WTC11 (cell line): ENCODE measurements around the gene ASCC1. TPM values are rescaled to one million over a fixed set of nuclear protein-coding genes. Genes with fewer than 3 reads are reported as not detected.

Experiments used
- ATAC-seq: fragments of 200-7000 bp; cut with Tn5 transposase; 2 replicates; pipeline ENCODE4 v1.10.0; 2021; ENCODE audit warnings: mild to moderate bottlenecking, moderate library complexity
- CTCF ChIA-PET: fragments of 300-600 bp; sonication (Branson Sonifier 250); formaldehyde crosslinking; loops from one replicate; lab custom pipeline; 2021; ENCODE audit warnings: antibody characterized with exemption; lab: Charles Lee
- POLR2A ChIA-PET: fragments of 350-600 bp; sonication (Branson Sonifier 250); formaldehyde crosslinking; loops from one replicate; lab custom pipeline; 2021; ENCODE audit warnings: antibody characterized with exemption; lab: Charles Lee
- DNase-seq: peaks from one replicate; pipeline ENCODE4 v3.0.0; 2021; ENCODE audit warnings: low spot score
- H3K27ac Mint-ChIP-seq: 2 replicates; pipeline ENCODE4 v1.8.0; 2021; ENCODE audit warnings: mixed read lengths
- H3K27me3 Mint-ChIP-seq: 2 replicates; pipeline ENCODE4 v1.8.0; 2021; ENCODE audit warnings: low read depth, mild to moderate bottlenecking, moderate library complexity, mixed read lengths
- H3K36me3 Mint-ChIP-seq: 2 replicates; pipeline ENCODE4 v1.8.0; 2021; ENCODE audit warnings: mixed read lengths
- H3K4me1 Mint-ChIP-seq: 2 replicates; pipeline ENCODE4 v1.8.0; 2022; ENCODE audit warnings: mixed read lengths
- H3K4me3 Mint-ChIP-seq: 2 replicates; pipeline ENCODE4 v1.8.0; 2021; ENCODE audit warnings: mild to moderate bottlenecking, moderate library complexity, mixed read lengths
- H3K9me3 Mint-ChIP-seq: 2 replicates; pipeline ENCODE4 v1.8.0; 2021; ENCODE audit warnings: mixed read lengths
- E2F1 ChIP-seq: sonication (generic); formaldehyde crosslinking; IDR thresholded peaks from 2 replicates; pipeline ENCODE4 v1.8.0; 2022; ENCODE audit warnings: mild to moderate bottlenecking, missing genetic modification reagents
- ESRRA ChIP-seq: sonication (generic); formaldehyde crosslinking; IDR thresholded peaks from 2 replicates; pipeline ENCODE4 v1.8.1; 2022; ENCODE audit warnings: mild to moderate bottlenecking, missing genetic modification reagents, borderline replicate concordance
- GABPB1 ChIP-seq: sonication (generic); formaldehyde crosslinking; IDR thresholded peaks from 2 replicates; pipeline ENCODE4 v1.8.1; 2023; ENCODE audit warnings: mild to moderate bottlenecking, missing genetic modification reagents
- HMGA2 ChIP-seq: fragments of 250-450 bp; sonication (Bioruptor Pico); IDR thresholded peaks from 2 replicates; pipeline ENCODE4 v1.4.0; 2021; ENCODE audit warnings: mild to moderate bottlenecking, moderate library complexity
- HMGXB4 ChIP-seq: sonication (generic); formaldehyde crosslinking; IDR thresholded peaks from 2 replicates; pipeline ENCODE4 v1.8.1; 2023; ENCODE audit warnings: mild to moderate bottlenecking, moderate library complexity, missing genetic modification reagents
- IRF1 ChIP-seq: sonication (generic); formaldehyde crosslinking; IDR thresholded peaks from 2 replicates; pipeline ENCODE4 v1.8.0; 2023; ENCODE audit warnings: missing genetic modification reagents
- IRF2 ChIP-seq: sonication (generic); formaldehyde crosslinking; IDR thresholded peaks from 2 replicates; pipeline ENCODE4 v1.8.0; 2022; ENCODE audit warnings: low read depth, missing genetic modification reagents, borderline replicate concordance
- PRDM15 ChIP-seq: sonication (generic); formaldehyde crosslinking; IDR thresholded peaks from 2 replicates; pipeline ENCODE4 v1.8.0; 2022; ENCODE audit warnings: missing genetic modification reagents
- RORB ChIP-seq: fragments of 250-450 bp; sonication (Bioruptor Pico); IDR thresholded peaks from 2 replicates; pipeline ENCODE4 v1.9.0; 2021; ENCODE audit warnings: mild to moderate bottlenecking
- ZNF671 ChIP-seq: fragments of 250-450 bp; sonication (Bioruptor Pico); IDR thresholded peaks from 2 replicates; pipeline ENCODE4 v1.8.0; 2021; ENCODE audit warnings: mild to moderate bottlenecking
- total RNA-seq: library from RNA; stranded (reverse); gene quantifications from 3 replicates; pipeline ENCODE4 v1.2.3, GENCODE V29; 2021
- TF ChIP-seq, protein P1 (sequence below): sonication (generic); formaldehyde crosslinking; IDR thresholded peaks from 2 replicates; pipeline ENCODE4 v1.8.0; 2022; ENCODE audit warnings: mild to moderate bottlenecking, missing genetic modification reagents
- TF ChIP-seq, protein P2 (sequence below): sonication (generic); formaldehyde crosslinking; IDR thresholded peaks from 2 replicates; pipeline ENCODE4 v1.8.1; 2023; ENCODE audit warnings: mild to moderate bottlenecking, missing genetic modification reagents

Gene ASCC1
- total RNA-seq, 1 experiment from 2014 or later = 30.4 TPM

- DNase-seq = peak; percentile 56
- H3K4me3 Mint-ChIP-seq = peak overlapping the region; percentile 44
These were observed 32.5 kb upstream of the ASCC1 start for GRCh38 chr10:72248468-72249151.

More at GRCh38 chr10:72248468-72249151, 32.5 kb upstream of the ASCC1 start:
- Mint-ChIP-seq H3K4me1 (peaks cover 26% of the 10 kb centered on the region), H3K27ac (peak overlapping the region; percentile 89), H3K36me3 (no peaks in the 10 kb centered on the region), H3K9me3 (no peaks in the 10 kb centered on the region), H3K27me3 (no peaks in the 10 kb centered on the region)
- POLR2A ChIA-PET = interaction anchor here (0.5 to 2.3 kb wide), 14 partner anchors 10 to 103 kb away, joined by 3 to 13 read pairs (median 4); partner anchors contain the start of gene ASCC1
- peak; percentile 88 for ATAC-seq
- TF ChIP-seq, protein P1, sequence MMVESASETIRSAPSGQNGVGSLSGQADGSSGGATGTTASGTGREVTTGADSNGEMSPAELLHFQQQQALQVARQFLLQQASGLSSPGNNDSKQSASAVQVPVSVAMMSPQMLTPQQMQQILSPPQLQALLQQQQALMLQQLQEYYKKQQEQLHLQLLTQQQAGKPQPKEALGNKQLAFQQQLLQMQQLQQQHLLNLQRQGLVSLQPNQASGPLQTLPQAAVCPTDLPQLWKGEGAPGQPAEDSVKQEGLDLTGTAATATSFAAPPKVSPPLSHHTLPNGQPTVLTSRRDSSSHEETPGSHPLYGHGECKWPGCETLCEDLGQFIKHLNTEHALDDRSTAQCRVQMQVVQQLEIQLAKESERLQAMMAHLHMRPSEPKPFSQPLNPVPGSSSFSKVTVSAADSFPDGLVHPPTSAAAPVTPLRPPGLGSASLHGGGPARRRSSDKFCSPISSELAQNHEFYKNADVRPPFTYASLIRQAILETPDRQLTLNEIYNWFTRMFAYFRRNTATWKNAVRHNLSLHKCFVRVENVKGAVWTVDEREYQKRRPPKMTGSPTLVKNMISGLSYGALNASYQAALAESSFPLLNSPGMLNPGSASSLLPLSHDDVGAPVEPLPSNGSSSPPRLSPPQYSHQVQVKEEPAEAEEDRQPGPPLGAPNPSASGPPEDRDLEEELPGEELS = no peak
- TF ChIP-seq HMGXB4 (CRISPR knock-in tag) (no peak), HMGA2 (CRISPR knock-in tag) (no peak), ZNF671 (CRISPR knock-in tag) (no peak), ESRRA (CRISPR knock-in tag) (no peak), IRF1 (CRISPR knock-in tag) (no peak), GABPB1 (CRISPR knock-in tag) (peak; percentile 58; the same call in 1 of the 2 replicates), PRDM15 (CRISPR knock-in tag) (peak; percentile 82), E2F1 (CRISPR knock-in tag) (no peak), IRF2 (no peak), RORB (CRISPR knock-in tag) (no peak)
- TF ChIP-seq, protein P2, sequence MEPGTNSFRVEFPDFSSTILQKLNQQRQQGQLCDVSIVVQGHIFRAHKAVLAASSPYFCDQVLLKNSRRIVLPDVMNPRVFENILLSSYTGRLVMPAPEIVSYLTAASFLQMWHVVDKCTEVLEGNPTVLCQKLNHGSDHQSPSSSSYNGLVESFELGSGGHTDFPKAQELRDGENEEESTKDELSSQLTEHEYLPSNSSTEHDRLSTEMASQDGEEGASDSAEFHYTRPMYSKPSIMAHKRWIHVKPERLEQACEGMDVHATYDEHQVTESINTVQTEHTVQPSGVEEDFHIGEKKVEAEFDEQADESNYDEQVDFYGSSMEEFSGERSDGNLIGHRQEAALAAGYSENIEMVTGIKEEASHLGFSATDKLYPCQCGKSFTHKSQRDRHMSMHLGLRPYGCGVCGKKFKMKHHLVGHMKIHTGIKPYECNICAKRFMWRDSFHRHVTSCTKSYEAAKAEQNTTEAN (CRISPR knock-in tag) = no peak
- CTCF ChIA-PET = interaction anchor here (0.6 to 1.8 kb wide), 5 partner anchors 11 to 161 kb away, joined by 3 to 22 read pairs (median 5); partner anchors contain the start of gene DDIT4
